OCI-LY7 (cell line): ENCODE data around the gene NEK11. TPM values are rescaled to one million over a fixed set of nuclear protein-coding genes. Genes with fewer than 3 reads are reported as not detected.

ENCODE experiments used
- BruUV-seq: library from RNA; stranded (reverse); fragments of 400-500 nt; replicated peaks from 2 replicates; lab custom pipeline; 2021; lab: Mats Ljungman, UMichigan
- CTCF ChIA-PET: fragments of 300-600 bp; sonication (Branson Sonifier 250); formaldehyde crosslinking; loops from one replicate; lab custom pipeline; 2022; ENCODE audit warnings: antibody characterized with exemption; ENCODE audit not compliant: unreplicated experiment; lab: Charles Lee
- POLR2A ChIA-PET: fragments of 300-600 bp; sonication (Branson Sonifier 250); formaldehyde crosslinking; loops from one replicate; lab custom pipeline; 2022; ENCODE audit warnings: antibody characterized with exemption; lab: Charles Lee
- DNase-seq: peaks from one replicate; pipeline ENCODE4 v3.0.0-alpha.2; 2015; ENCODE audit warnings: low spot score
- H2AFZ ChIP-seq: fragments of 200-600 bp; sonication (generic), shearing (Covaris generic); 2 replicates; pipeline ENCODE4 v1.6.1; 2014; ENCODE audit warnings: mild to moderate bottlenecking, antibody characterized with exemption, low read length, moderate library complexity
- H3K27ac ChIP-seq: fragments of 200-600 bp; sonication (generic); 2 replicates; pipeline ENCODE4 v1.5.1; 2014; ENCODE audit warnings: mixed run types, low read depth, mild to moderate bottlenecking, moderate library complexity, low read length, inconsistent platforms; ENCODE audit not compliant: poor library complexity, severe bottlenecking
- H3K36me3 ChIP-seq: fragments of 200-600 bp; sonication (generic); 2 replicates; pipeline ENCODE4 v1.6.1; 2014; ENCODE audit warnings: mild to moderate bottlenecking, antibody characterized with exemption, low read length, moderate library complexity, mixed read lengths; ENCODE audit not compliant: insufficient read depth
- H3K4me1 ChIP-seq: fragments of 200-600 bp; sonication (generic); 2 replicates; pipeline ENCODE4 v1.5.1; 2014; ENCODE audit warnings: mild to moderate bottlenecking, low read length; ENCODE audit not compliant: insufficient read depth, poor library complexity, severe bottlenecking
- H3K4me2 ChIP-seq: fragments of 200-600 bp; sonication (generic); 2 replicates; pipeline ENCODE4 v1.6.1; 2014; ENCODE audit warnings: mild to moderate bottlenecking, low read length
- H3K4me3 ChIP-seq: fragments of 200-600 bp; sonication (generic); 2 replicates; pipeline ENCODE4 v1.5.1; 2014; ENCODE audit warnings: mild to moderate bottlenecking, low read depth, low read length; ENCODE audit not compliant: poor library complexity, severe bottlenecking
- H3K79me2 ChIP-seq: fragments of 200-600 bp; sonication (generic); 2 replicates; pipeline ENCODE4 v1.6.1; 2016; ENCODE audit warnings: low read depth, mild to moderate bottlenecking, low read length, moderate library complexity, mixed read lengths; ENCODE audit not compliant: insufficient read depth
- H3K9me2 ChIP-seq: fragments of 200-600 bp; sonication (generic); 2 replicates; pipeline ENCODE4 v1.6.1; 2016; ENCODE audit warnings: mild to moderate bottlenecking, low read length, mixed read lengths; ENCODE audit not compliant: insufficient read depth
- H3K9me3 ChIP-seq: fragments of 200-600 bp; sonication (generic); 2 replicates; pipeline ENCODE4 v1.6.1; 2014; ENCODE audit warnings: mild to moderate bottlenecking, mixed run types, low read length, mixed read lengths
- H4K20me1 ChIP-seq: fragments of 200-600 bp; sonication (generic); 2 replicates; pipeline ENCODE4 v1.6.1; 2014; ENCODE audit warnings: mild to moderate bottlenecking, antibody characterized with exemption, low read length, moderate library complexity, mixed read lengths; ENCODE audit not compliant: insufficient read depth
- CTCF ChIP-seq: fragments of 200-600 bp; sonication (generic); conservative IDR thresholded peaks from 2 replicates; pipeline ENCODE4 v1.5.1; 2014; ENCODE audit warnings: mild to moderate bottlenecking, antibody characterized with exemption, low read length, moderate library complexity, mixed read lengths
- EZH2phosphoT487 ChIP-seq: fragments of 200-600 bp; sonication (generic); IDR thresholded peaks from 2 replicates; pipeline ENCODE4 v1.6.1; 2018; ENCODE audit warnings: low read depth, borderline replicate concordance, mild to moderate bottlenecking, mixed run types, antibody characterized with exemption, low read length, moderate library complexity, mixed read lengths
- intact Hi-C: fragments of 100-400 bp; cut with micrococcal nuclease; formaldehyde crosslinking; loops from one replicate; pipeline ENCODE4 v1.10.0; 2022; ENCODE audit not compliant: unreplicated experiment
- total RNA-seq, 2 experiments: library from RNA; depleted of rRNA in 1 of 2; stranded (reverse); fragments of >200 nt in 1 of 2; shearing (Covaris generic) in 1 of 2; gene quantifications; 2 replicates each; pipeline ENCODE4 v1.2.3, GENCODE V29; 2014 to 2022

Gene NEK11
- total RNA-seq, 2 experiments from 2014 or later, result 0.47 to 1.5 TPM

DNA sequence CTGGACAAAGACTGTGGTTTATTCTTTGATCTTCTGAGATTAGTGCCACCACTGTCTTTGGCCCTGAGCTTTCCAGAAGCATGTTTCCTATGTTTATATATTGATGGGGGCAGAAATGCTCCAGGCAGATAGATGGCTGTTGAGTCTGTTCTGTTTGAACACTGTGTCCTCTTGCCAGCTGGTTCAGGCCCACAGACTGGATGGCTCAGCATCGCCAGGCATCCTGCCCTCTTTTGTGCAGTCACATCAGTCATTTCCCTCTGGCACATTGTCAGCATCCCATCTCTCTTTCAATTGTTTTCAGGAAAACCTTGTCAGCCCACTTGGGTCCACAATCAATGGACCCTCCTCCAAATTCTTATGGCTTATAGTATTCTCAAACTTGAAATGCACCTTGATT lies 141.2 kb downstream of the NEK11 start:
- POLR2A ChIA-PET, result no interaction called here
- CTCF ChIA-PET, result no interaction called here

GRCh38 chr3:131169331-131169730 lies 142.7 kb downstream of the NEK11 start:
- CTCF ChIA-PET, result no interaction called here
- POLR2A ChIA-PET, result no interaction called here
- H3K9me3 ChIP-seq, result no peaks in the 10 kb centered on the region
- H3K79me2 ChIP-seq, result no peaks in the 10 kb centered on the region
- TF ChIP-seq CTCF (no peak), EZH2phosphoT487 (no peak)
- no peak overlapping the region for H3K27ac ChIP-seq
- H3K9me2 ChIP-seq, result no peaks in the 10 kb centered on the region
- H4K20me1 ChIP-seq, result no peaks in the 10 kb centered on the region
- H3K36me3 ChIP-seq, result no peaks in the 10 kb centered on the region
- intact Hi-C loops, result no loop called here
- no peak overlapping the region for H2AFZ ChIP-seq
- no TSS peak for BruUV-seq
- H3K4me1 ChIP-seq, result no peaks in the 10 kb centered on the region
- DNase-seq, result no peak
- no peak overlapping the region for H3K4me3 ChIP-seq
- no peak overlapping the region for H3K4me2 ChIP-seq

More for the DNA sequence above, 141.2 kb downstream of the NEK11 start:
- H3K9me2 ChIP-seq, result no peaks in the 10 kb centered on the region
- DNase-seq, result no peak
- no TSS peak for BruUV-seq
- no peaks in the 10 kb centered on the region for H3K36me3 ChIP-seq
- no peaks in the 10 kb centered on the region for H3K9me3 ChIP-seq
- H2AFZ ChIP-seq, result no peak overlapping the region
- TF ChIP-seq CTCF, result no peak
- no peak for TF ChIP-seq EZH2phosphoT487
- no peaks in the 10 kb centered on the region for H3K4me1 ChIP-seq
- intact Hi-C loops, result no loop called here
- H3K79me2 ChIP-seq, result no peaks in the 10 kb centered on the region
- H3K27ac ChIP-seq, result no peak overlapping the region
- no peak overlapping the region for H3K4me3 ChIP-seq
- H4K20me1 ChIP-seq, result no peaks in the 10 kb centered on the region
- H3K4me2 ChIP-seq, result no peak overlapping the region

DNA sequence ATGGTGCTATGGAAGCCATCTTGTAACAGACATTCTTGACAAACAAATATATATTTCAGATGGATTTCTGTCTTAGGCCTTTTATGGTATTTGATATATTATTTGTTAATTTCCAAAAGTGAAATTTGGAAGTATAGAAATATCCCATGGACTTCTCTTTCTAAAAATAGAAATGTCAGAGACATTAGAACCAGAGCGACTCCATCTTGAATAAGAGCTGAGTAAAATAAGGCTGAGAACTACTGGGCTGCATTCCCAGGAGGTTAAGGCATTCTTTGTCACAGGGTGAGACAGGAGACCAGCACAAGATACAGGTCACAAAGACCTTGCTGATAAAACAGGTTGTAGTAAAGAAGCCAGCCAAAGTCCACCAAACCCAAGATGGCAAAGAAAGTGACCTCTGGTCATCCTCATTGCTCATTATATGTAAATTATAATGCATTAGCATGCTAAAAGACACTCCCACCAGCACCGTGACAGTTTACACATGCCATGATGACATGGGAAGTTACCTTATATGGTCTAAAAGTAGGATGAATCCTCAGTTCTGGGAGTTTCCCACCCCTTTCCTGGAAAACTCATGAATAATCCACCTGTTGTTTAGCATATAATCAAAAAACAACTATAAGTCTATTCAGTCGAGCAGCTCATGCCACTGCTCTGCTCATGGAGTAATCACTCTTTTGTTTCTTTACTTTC lies 146.0 kb downstream of the NEK11 start:
- intact Hi-C loops, result no loop called here
- ChIA-PET POLR2A (interaction anchor here (0.7 kb wide), 3 partner anchors 77 to 359 kb away, joined by 3 to 5 read pairs (median 5); no protein-coding TSS in a partner anchor), CTCF (interaction anchor here (0.6 kb wide), 1 partner anchor 1795 kb away, joined by 3 read pairs; no protein-coding TSS in a partner anchor)

More for the DNA sequence above, 146.0 kb downstream of the NEK11 start:
- no TSS peak for BruUV-seq
- DNase-seq, result no peak
- Histone ChIP-seq H3K9me3 (no peaks in the 10 kb centered on the region), H4K20me1 (no peaks in the 10 kb centered on the region), H3K27ac (no peak overlapping the region), H3K36me3 (no peaks in the 10 kb centered on the region), H3K4me1 (no peaks in the 10 kb centered on the region), H3K4me3 (no peak overlapping the region), H3K4me2 (no peak overlapping the region), H3K79me2 (no peaks in the 10 kb centered on the region), H2AFZ (no peak overlapping the region), H3K9me2 (no peaks in the 10 kb centered on the region)
- no peak for TF ChIP-seq EZH2phosphoT487
- no peak for TF ChIP-seq CTCF
